ENCODE data around the gene WWC2. TPM values are rescaled to one million over a fixed set of nuclear protein-coding genes. Genes with fewer than 3 reads are reported as not detected.

Gene WWC2
- total RNA-seq, 1 donor from 2014 or later, result 30.2 TPM

GRCh38 chr4:183223053-183223452 is 124.0 kb downstream of the WWC2 start:
- intact Hi-C loops (cut with DNase I), result no loop called here
- DNase-seq (ENCODE audit: missing footprints), result no peak
- ATAC-seq, result no peak

DNA sequence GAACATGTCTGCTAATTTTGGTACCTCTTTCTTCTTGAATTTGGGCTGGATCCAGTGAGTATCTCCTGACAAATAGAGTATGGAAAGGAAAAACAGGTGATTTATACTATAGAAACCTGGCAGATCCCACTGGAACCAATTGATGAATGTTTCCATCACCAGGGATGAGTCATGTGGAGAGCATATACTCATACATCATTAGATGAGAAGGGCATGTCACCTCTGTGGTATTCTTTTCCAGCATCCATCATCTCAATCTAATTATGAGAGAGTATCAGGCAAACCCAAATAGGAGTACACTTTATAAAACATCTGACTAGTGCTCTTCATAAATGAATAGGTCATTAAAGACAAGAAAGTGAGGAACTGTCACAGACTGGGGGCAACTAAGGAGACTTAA is 130.3 kb downstream of the WWC2 start:
- DNase-seq (ENCODE audit: missing footprints), result no peak
- intact Hi-C loops (cut with DNase I), result no loop called here
- ATAC-seq, result no peak

DNA sequence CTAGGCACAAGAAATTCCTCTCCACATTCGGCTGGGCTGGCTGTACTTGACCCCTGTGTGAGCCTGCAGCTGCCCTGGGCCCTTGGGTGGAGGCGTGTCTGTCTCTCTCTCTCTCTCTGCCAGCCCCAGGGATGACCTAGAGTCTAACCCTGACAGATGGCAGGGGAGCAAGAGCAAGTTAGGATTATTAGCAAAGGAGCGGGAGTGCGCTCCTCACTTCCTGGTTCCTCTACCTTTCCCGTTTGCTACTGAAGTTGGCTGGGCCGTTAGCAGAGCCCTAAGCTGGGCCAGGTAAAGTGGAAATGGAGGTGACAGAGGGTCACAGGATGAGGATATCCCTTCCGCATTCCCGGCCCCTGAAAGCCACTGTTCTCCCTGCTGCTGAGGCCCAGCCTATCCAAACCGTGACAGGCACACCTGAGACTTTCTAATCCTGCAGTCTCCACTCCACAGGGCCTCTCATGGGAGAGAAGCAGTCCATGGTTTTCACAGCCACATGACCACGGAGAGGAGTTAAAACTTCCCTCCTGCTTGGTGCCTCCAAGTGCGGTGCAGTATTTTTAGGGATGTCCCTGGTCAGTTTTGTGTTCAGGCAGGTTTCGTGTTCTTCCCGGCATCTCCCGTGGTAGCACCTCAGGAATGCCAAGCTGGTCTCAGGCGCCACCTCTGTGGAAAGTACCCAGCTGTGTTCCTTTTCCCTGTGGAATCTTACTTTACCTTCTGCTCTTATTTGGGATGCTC is 141.7 kb downstream of the WWC2 start:
- ATAC-seq (peak; percentile 46), DNase-seq (ENCODE audit: missing footprints) (no peak)
- intact Hi-C loops (cut with DNase I), result no loop called here

DNA sequence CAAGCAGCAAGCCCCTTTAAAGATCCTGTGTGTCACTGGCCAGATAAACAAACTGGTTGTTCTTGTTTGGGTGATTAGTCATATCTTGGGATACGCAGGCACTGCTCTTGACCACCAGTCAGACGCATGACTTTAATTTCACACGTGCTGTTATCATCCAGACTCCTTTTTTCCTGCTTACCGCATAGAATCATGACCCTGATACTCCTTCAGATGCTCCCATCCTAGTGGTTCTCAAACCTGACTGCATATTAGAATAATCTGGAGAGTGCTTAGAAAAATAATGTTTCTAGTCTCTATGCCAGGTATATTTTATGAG is 142.2 kb downstream of the WWC2 start:
- ATAC-seq, result peak; percentile 44
- DNase-seq (ENCODE audit: missing footprints), result no peak
- intact Hi-C loops (cut with DNase I), result no loop called here

- DNase-seq (ENCODE audit: missing footprints), result no peak
- no peak for ATAC-seq
- intact Hi-C loops (cut with DNase I), result no loop called here
Measured at GRCh38 chr4:183241721-183242151, 142.7 kb downstream of the WWC2 start.

DNA sequence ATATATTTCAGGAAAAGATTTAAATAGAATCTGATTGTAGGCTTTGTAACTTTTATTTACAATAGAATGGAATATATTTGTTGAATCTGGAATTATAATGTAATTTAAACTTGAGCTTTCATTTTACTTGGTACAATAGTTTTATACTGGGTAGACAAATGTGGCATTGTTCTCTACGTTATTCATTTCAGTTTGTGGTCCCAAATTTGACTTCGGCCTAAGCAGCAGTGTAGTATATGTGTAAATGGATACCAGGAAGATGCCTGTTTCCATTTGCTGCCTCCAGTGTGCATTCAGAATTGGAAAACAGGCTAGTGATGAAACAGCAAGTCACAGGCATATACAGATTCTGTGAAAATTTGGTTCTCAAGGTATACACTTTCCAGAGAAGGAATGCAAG is 143.2 kb downstream of the WWC2 start:
- intact Hi-C loops (cut with DNase I), result no loop called here

GRCh38 chr4:183244019-183244418 is 145.0 kb downstream of the WWC2 start:
- intact Hi-C loops (cut with DNase I), result no loop called here
- DNase-seq (ENCODE audit: missing footprints), result no peak
- ATAC-seq, result no peak

More for the DNA sequence above, 143.2 kb downstream of the WWC2 start:
- DNase-seq (ENCODE audit: missing footprints) (no peak), ATAC-seq (no peak)

DNA sequence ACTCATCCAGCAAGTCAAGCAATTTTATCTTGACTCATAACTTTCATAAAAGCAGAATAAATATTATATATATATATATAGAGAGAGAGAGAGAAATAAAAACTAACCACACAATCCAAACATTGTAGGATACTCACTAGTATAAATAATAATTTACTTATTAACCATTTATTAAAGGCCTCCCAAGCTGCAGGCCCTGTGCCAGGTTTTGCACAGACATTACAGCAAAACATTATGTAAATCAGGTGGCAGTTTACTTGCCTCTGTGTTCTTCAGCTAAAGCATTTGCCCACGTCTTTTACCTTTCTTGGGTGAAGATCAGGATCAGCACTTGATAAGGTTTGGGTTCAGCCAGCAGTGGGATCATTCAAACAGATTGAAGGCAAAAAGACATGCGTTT is 145.4 kb downstream of the WWC2 start:
- intact Hi-C loops (cut with DNase I), result no loop called here
- DNase-seq (ENCODE audit: missing footprints), result no peak
- no peak for ATAC-seq

GRCh38 chr4:183248201-183248600 is 149.1 kb downstream of the WWC2 start:
- intact Hi-C loops (cut with DNase I), result no loop called here
- DNase-seq (ENCODE audit: missing footprints) (no peak), ATAC-seq (no peak)

DNA sequence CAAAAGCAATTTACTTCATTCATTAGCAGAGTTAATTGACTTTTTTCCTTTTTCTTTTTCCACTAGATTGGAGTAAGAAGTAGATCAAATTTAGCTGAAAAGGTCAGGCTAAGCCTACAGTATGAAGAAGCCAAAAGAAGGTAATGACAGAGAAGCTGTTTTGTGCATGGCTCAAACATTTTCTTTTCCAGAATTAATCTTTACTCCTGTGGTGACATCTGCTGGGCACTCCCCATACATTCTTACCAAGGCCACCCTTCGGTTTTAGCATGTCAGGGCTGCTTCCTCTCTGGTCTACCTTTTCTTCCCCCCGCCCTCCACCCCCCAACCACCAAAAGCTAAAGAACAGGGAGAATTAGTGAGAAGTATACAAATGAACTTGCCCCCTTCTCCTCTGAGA is 150.8 kb downstream of the WWC2 start:
- ATAC-seq (no peak), DNase-seq (ENCODE audit: missing footprints) (no peak)
- intact Hi-C loops (cut with DNase I), result no loop called here

DNA sequence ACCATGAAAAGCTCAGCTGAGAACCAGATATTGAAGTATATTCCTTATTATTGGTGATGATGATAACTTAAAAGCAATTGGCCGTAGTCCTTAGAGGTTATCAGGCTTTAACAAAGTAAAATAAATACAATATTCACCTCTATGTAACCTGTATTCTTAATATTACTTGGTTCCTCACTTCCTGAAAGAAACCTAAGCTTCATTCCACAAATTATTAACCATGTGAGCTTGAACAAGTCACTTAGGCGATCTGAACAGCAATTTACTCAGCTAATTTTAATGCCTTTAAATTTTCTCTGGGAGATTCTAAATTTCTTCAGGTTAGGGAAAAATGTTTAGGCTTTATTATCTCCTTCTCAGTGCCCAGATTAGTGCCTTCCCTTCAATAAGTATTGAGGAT is 151.8 kb downstream of the WWC2 start:
- intact Hi-C loops (cut with DNase I), result no loop called here
- DNase-seq (ENCODE audit: missing footprints) (no peak), ATAC-seq (no peak)

- intact Hi-C loops (cut with DNase I), result no loop called here
- DNase-seq (ENCODE audit: missing footprints), result no peak
- ATAC-seq, result no peak
Measured at GRCh38 chr4:183252959-183253358, 153.9 kb downstream of the WWC2 start.

GRCh38 chr4:183253451-183253850 is 154.4 kb downstream of the WWC2 start:
- no peak for DNase-seq (ENCODE audit: missing footprints)
- no peak for ATAC-seq
- intact Hi-C loops (cut with DNase I), result no loop called here

DNA sequence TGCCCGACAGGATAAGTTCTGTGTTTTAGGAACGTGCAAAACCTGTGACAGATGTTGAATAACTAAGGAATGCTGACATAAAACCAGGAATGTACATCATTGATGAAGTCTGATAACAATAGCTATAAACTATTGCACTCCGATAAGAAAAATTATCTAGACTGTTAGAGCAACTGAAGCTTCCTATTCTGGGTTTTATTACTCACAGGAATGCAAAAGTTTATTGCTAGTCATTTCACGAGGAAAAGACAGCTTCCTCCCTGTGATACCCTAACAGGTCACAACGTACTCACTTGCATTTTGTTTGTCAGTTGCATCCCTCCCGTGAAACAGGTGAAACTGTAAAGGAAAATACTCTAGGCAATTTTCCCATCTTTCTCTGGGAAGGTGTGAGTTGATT is 155.1 kb downstream of the WWC2 start:
- ATAC-seq (no peak), DNase-seq (ENCODE audit: missing footprints) (no peak)
- intact Hi-C loops (cut with DNase I), result no loop called here

DNA sequence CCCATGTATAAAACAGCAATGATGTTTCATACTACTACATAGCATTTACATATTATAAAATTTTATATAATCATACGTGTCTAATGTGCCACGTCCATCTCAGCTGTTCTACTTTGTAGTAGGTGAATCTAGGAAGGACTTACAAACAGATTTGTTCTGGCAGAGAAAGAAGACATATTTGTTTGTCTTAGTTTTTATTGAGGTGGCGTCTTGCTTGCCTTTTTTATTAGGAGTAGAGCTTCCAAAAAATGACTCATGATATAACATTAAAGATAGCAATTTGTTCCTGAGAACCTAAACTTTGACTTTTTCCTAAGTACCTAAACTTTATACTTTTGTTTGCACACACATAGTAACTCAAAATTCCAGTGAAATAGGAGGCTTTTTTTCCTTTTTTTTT is 156.4 kb downstream of the WWC2 start:
- ATAC-seq (no peak), DNase-seq (ENCODE audit: missing footprints) (no peak)
- intact Hi-C loops (cut with DNase I), result no loop called here

- no peak for DNase-seq (ENCODE audit: missing footprints)
- intact Hi-C loops (cut with DNase I), result loop anchor here (1.0 kb wide), 1 partner anchor 183 kb away; no protein-coding TSS in a partner anchor
- ATAC-seq, result peak; percentile 33
Measured at GRCh38 chr4:183256343-183256742, 157.3 kb downstream of the WWC2 start.

DNA sequence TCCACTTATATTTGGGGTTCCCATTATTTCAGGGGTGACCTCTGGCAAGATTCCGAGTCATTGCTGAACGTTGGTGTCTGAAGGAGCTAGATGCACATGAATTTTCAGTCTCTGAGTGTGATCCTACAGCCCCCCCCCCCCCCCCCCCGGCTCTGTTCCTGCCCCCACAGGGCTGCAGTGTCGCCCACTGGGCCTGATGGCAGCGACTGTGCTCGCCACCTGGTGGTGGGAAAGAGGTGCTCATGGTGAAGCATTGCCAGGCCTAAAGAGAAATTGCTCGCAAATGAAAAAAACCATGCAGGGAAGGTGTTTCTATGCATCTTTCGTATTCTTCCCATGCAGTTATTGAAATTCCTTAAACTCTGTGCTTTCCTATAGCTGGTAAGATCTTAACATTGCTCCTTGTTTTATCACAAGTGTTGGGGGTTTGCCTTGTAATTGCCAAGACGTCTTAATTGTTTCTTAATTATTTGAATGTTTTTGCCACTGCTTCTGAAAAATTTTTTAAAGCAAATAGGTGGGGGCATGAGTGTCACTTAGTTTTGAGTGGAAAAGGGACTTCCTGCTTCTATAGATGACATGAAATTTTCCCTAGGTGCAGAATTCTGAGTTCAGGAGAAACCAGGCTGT is 157.8 kb downstream of the WWC2 start:
- intact Hi-C loops (cut with DNase I), result loop anchor here (1.0 kb wide), 1 partner anchor 184 kb away; no protein-coding TSS in a partner anchor
- peak; percentile 68 for ATAC-seq
- DNase-seq (ENCODE audit: missing footprints), result no peak

DNA sequence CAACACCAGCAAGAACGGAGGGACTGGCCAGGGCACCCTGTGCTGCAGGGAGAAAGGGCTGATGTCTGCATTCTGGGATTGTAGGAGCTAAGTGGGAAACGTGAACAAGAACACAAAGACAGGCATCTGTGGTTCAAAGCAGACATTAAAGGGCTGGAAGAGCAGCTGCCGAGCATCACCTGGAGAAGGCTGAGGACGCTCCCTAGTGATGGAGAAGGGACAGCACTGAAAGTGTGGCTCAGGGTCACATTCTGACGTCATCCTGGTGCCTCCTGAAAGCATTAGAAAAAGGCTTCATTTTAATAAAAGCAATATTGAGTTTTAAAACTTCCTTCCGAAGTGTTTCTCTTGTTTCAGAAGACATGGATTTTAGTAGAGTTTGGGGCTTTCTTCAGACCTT is 158.8 kb downstream of the WWC2 start:
- DNase-seq (ENCODE audit: missing footprints), result no peak
- ATAC-seq, result no peak
- intact Hi-C loops (cut with DNase I), result no loop called here

- no peak for ATAC-seq
- intact Hi-C loops (cut with DNase I), result no loop called here
- no peak for DNase-seq (ENCODE audit: missing footprints)
Measured at GRCh38 chr4:183260491-183261151, 161.6 kb downstream of the WWC2 start.

All from Right ventricle myocardium inferior (tissue), 1 donor.